Gastrocnemius medialis (tissue), 4 donors: ENCODE data around the gene C11orf52.

Source experiments
- POLR2A ChIP-seq, 2 donors: fragments of 450-650 bp; IDR thresholded peaks; one replicate each; pipeline ENCODE4 v1.6.1; 2017; ENCODE audit warnings: antibody characterized with exemption in 2 of 2, mild to moderate bottlenecking in 2 of 2, moderate library complexity in 2 of 2
- TF ChIP-seq, protein P1 (sequence below), 5 experiments: fragments of 450-650 bp in 3 of 5; fragments of 200-600 bp in 2 of 5; sonication (generic) in 2 of 5; IDR thresholded peaks in 4 of 5; conservative IDR thresholded peaks in 1 of 5; 1 replicate in 4 of 5; 2 replicates in 1 of 5; pipeline ENCODE4 v1.5.1; 2016 to 2019; ENCODE audit warnings: antibody characterized with exemption in 5 of 5, mild to moderate bottlenecking in 3 of 5, moderate library complexity in 3 of 5

DNA sequence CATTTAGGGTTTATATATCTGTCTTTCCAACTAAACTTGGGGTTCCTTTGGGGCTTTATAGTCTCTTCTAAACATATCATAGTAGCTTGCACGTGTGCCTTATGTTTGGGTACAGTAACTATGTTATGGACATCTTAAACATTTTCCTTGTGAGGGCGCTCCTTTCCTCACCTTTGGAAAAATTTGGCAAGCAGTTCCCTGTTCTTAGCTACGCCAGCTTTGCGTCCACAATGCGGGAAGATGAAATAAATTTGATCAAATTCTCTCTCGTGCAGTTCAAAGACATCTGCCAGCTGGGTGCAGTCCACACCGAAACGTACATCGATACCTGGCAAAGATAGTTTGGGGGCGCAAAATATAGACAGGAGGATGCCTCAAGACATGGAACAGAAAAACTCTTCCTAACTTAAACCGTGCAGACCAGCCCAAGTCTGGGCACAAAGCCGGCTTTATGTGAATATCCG lies 40.3 kb upstream of the C11orf52 start:
- TF ChIP-seq, protein P1, sequence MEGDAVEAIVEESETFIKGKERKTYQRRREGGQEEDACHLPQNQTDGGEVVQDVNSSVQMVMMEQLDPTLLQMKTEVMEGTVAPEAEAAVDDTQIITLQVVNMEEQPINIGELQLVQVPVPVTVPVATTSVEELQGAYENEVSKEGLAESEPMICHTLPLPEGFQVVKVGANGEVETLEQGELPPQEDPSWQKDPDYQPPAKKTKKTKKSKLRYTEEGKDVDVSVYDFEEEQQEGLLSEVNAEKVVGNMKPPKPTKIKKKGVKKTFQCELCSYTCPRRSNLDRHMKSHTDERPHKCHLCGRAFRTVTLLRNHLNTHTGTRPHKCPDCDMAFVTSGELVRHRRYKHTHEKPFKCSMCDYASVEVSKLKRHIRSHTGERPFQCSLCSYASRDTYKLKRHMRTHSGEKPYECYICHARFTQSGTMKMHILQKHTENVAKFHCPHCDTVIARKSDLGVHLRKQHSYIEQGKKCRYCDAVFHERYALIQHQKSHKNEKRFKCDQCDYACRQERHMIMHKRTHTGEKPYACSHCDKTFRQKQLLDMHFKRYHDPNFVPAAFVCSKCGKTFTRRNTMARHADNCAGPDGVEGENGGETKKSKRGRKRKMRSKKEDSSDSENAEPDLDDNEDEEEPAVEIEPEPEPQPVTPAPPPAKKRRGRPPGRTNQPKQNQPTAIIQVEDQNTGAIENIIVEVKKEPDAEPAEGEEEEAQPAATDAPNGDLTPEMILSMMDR (IDR thresholded peaks at IDR 0.05 in 4 of 5, conservative IDR thresholded peaks at IDR 0.05 in 1 of 5) = no peak
- TF ChIP-seq POLR2A (IDR thresholded peaks at IDR 0.05) = no peak
